HG03342 (cell line): Measurements from ENCODE around the gene DCP2.

Experiments
- ATAC-seq: cut with Tn5 transposase; IDR thresholded peaks from one replicate; pipeline ENCODE4 v1.9.1; 2021; ENCODE audit warnings: mild to moderate bottlenecking, moderate library complexity; ENCODE audit not compliant: unreplicated experiment

Gene DCP2

DNA sequence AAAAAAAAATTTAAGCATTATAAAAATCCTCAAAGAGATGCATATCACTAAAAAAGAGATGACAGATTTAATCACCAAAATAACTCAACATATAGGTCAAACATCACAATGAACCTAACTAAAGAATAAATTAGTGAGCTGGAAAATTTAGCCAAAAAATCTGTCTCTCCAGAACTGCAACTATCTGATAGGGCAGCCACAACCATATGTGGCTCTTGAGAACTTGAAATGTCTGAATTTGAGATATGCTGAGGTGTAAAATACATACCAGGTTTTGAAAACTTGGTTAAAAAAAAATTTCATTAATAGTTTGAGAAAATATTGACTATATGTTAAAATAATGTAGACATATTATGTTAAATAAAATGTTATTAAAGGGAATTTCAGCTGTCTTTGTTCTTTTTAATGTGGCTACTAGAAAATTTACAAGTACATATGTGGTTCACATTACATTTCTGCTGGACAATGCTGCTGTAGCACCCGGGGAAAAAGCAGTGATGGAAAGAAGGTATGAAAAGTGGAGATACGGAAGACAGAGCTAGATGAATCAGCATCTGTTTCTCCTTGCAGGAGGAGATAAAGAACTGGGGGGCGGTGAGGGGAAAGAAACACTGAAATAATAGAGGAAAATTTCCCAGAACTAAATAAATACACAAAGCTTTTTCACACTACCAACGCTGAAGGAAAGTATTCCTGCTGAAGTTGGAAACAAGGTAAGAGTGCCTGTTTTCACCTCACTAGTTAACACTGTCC is 66.1 kb downstream of the DCP2 start:
- no peak for ATAC-seq

DNA sequence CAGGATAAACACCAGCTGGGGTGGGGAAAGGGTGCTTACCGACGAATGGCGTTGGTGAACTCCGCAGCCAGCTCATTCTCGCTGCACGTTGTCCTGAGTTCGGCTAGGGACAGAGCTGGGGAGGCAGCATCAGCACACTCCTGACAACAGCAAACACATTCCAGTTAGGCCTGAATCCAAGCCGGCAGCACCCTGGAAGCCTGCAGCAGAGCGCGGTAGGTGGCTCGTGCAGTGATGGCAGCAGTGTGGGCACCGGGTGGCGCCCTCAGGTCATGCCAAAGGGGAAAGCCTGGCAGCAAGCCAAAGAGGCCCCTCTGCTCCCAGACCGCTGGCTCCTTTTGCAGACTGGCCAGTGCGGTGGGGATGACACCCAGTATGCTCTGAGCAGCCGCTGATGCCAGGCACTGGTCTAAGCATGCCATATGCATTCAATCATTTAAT is 66.9 kb downstream of the DCP2 start:
- no peak for ATAC-seq

- ATAC-seq, result no peak
Observed at GRCh38 chr5:113044776-113045465, 68.3 kb downstream of the DCP2 start.

DNA sequence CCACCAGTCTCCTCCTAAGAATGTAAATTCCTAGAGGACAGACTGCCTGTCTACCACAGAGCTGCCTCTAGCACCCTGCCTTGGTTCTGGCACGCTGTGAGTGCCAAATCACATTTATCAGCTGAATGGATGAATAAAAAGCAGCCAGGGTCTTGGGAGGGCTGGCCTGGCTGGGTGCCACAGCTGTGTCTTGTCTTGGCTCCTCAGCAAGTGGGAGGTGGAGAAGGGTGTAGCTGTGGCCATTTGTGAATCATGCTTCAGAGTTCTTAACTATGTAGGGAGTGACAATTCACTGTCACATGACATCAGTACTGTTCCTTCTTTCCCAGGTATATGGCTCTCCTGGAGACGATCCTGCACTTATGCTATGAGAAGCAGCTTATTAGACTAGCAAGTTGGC is 70.6 kb downstream of the DCP2 start:
- no peak for ATAC-seq

DNA sequence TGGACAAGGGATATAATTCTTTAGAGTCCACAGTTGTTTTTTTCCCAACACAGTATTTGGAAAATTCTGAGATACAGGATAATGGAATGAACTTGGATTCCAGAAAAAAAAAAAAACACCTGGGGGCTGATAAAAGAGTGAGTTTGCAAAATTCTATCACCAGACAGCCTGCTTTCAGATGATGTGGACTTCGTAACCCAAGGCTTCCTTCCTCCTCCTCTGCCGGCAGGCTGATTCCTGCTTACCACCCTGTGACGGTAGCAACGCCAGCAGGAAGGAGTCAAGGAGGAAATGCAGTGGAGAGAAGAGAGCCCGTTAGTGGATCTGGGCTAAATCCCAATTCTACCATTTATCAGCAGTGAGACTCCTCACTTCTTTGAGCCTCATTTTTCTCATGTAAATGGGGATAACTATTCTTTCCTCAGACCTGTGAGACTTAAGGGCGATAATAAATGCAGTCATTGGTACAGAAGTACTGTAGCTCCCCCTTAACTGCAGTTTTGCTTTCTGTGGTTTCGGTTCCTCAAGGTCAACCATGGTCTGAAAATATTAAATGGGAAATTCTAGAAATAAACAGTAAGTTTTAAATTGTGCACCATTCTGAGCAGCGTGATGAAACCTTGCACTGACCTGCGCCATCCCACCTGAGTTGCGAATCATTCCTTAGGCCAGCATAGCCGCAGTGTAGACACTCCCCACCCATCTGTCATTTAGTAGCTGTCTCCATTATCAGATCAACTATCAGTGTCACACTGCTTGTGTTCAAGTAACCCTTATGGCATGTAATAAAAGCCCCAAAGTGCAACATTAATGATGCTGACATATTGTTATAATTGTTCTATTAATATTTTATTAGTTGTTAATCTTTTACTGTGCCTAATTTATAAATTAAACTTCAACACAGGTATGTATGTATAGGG is 71.4 kb downstream of the DCP2 start:
- peak; percentile 83 for ATAC-seq

GRCh38 chr5:113048931-113049330 is 72.3 kb downstream of the DCP2 start:
- ATAC-seq, result no peak

DNA sequence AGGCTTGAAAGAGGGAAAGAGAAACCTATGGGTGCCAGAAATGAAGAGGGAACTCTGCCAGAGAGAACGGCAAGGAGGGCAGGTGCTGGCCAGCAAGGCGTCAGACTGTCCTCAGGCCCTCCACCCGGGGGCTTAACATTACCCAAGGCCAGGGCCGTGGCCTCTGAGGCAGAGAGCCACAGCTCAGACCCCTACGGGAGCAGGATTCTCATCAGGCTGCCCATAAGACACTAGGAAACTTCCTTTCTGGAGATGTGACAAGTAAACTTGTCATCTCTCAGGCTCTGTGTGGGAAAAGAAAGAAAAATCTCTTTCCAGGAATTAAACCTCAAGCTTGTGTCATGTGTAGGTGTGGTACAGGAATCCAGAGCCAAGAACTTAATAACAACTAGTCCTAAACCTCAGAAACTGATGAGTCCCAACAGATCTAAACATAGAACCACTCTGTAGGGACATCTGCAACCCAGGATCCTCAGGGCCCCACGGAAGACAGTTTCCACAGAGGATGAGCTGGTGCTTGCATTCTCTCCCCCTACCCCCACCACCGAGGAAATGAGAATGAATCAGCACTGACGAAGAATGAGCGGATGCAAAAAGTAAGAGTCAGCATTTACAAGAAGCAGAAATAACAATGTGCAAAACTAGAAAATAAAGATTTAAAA is 74.3 kb downstream of the DCP2 start:
- no peak for ATAC-seq

- ATAC-seq, result no peak
Observed at GRCh38 chr5:113052041-113052795, 75.6 kb downstream of the DCP2 start.

DNA sequence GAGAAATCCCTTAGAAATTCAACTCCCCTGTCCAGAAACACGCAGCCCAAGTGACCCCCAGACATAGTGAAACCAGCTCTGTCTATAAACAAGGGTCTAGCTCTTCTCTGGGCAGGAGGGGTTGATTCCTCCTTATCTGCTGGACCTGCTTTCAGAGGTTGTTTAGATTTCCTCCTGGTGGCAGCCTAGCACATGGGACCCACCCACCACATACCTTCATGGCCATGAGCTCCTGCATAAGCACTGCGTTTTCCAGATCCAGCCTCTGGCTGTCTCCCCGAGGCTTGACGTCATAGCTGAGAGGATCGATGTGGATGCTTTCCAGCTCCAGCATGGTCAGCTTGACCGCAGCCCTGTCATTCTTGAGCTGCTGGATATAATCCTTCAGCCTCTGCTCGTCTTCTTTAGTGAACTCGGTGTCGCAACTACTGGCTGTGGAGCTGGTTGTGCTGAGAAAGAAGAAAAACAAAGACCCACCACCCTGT is 77.0 kb downstream of the DCP2 start:
- ATAC-seq, result no peak

DNA sequence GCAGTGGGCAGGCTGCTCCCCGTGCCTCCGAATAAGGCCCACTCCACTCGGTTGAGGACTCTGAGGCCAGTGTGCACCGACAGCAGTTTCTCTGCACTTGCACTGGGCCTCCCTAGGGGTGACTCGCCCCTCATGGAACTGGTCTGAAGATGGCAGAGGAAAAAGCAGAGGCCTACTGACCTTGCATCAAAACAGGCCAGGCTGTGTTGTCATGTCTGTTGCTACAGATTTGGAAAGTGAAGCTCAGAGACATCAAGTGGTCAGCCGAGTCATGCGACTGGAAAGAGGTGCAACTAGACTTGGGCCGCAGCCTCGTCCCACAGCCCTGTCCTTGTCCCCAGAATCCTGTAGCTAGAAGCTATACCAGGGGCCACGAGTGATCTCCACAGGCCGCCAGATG is 78.3 kb downstream of the DCP2 start:
- no peak for ATAC-seq

- ATAC-seq, result no peak
Observed at GRCh38 chr5:113056988-113057387, 80.4 kb downstream of the DCP2 start.

- ATAC-seq, result no peak
Observed at GRCh38 chr5:113057557-113057984, 81.0 kb downstream of the DCP2 start.

- ATAC-seq, result no peak
Observed at GRCh38 chr5:113058269-113058668, 81.7 kb downstream of the DCP2 start.

DNA sequence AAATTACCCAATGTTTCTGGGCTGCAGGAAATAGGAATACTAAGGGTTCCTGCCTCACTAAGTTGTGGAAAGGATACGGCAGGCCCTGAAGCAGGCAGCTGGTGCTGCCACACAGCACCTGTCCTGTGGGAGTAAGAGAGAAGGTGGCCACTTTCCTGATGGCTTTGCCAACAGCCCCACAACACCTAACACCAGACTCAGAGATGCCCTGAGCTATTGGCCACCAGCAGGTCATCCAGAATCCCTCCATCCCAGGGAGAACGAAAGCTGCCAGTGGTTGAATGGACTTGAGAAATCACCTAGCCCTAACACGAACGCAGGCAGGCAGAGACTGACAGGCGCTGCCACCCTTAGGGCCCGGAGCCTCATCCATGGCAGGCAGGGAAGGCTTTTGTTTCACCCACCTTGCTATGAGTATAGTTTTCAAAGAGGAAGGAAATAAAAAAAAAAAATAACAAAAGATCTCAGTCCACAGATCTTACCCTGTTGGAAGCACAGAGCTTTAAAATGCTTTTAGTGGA is 82.2 kb downstream of the DCP2 start:
- no peak for ATAC-seq

- no peak for ATAC-seq
Observed at GRCh38 chr5:113059232-113060040, 82.8 kb downstream of the DCP2 start.

- no peak for ATAC-seq
Observed at GRCh38 chr5:113060408-113061025, 83.9 kb downstream of the DCP2 start.

- no peak for ATAC-seq
Observed at GRCh38 chr5:113061846-113062780, 85.5 kb downstream of the DCP2 start.
